Fibroblast of skin of back (primary cell): ENCODE results near the gene APBA2. TPM values are rescaled to one million over a fixed set of nuclear protein-coding genes. Genes with fewer than 3 reads are reported as not detected.
"Not testable (repeated sequence)": the region's sequence is repeated elsewhere in the genome, so short reads cannot be mapped to it uniquely, and the experiment has no call there.

Experiments
- DNase-seq: peaks from one replicate; pipeline ENCODE4 v3.0.0-alpha.2; 2013
- polyA plus RNA-seq, 2 experiments: library from polyadenylated mRNA; unstranded; fragments of 120-200 nt; gene quantifications; one replicate each; pipeline ENCODE4 v1.2.1, GENCODE V29; 2013; ENCODE audit not compliant: insufficient read length in 2 of 2

The APBA2 gene
- 23.7 TPM for polyA plus RNA-seq (2013, experiment 1 of 2; ENCODE audit: insufficient read length)
- polyA plus RNA-seq (2013, experiment 2 of 2; ENCODE audit: insufficient read length), result 17.3 TPM

DNA sequence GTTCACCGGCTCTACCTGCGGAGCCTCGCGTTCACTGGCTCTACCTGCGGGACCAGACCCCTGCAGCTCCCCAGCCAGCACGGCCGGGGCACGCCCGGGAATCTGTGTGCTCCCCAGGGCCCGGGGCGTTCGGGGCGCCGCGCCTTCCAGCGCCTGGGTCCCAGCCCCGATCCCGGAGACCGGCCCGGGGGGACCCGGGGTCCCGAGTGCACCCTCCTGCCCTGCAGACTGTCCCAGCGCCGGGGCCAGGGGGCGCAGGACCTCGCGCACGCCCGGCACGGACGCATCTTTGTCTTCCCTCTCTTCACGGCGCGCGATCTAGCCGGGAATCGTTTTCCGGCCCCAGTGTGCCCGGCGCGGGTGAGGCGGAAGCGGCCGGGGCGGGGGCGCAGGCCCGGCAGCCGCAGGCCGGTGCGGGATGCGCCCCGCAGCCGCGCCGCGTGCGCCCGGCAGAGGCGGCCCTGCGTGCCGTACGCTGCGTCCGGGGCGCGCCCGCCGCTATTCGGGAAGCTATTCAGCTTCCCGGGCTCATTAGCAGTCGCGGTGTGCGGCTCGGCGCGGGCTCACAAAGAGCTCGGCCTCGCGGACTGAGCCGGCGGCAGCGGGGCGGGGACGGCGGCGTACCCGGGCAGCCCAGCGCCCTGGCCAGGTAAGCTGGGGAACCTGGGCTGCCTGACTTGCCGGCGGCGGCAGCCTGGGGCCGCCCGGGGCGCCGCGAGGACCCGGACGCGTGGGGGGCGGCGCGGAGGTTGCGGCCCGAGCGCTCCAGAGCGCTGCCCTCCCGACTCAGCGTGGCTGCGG, at the start of gene APBA2:
TSS of gene APBA2 (plus strand) at position 345 of the 801 bp plus-strand sequence. CDS start 167,911 bp downstream, outside the sequence.
- DNase-seq, result peak; percentile 53

DNA sequence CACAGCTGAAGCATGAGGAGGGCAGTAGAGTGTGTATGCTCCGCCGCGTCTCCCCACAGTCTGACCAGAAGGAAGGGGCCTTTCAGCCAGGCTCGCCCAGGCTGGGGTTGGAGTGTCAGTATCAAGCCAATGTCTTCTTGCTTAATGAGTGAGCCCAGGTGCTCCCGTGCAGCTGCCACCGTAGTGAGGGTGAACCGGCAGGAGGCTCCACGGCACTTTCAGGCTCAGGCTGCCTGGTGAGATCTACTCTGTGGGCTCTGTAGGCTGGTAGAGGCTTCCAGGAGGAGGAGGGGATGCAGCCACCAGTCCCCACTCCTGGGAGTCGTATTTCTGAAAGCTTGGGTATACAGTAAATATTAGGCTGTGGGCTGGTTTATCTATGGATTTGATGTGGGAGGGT, 45.5 kb upstream of the APBA2 start:
- DNase-seq, result not testable (repeated sequence)

DNA sequence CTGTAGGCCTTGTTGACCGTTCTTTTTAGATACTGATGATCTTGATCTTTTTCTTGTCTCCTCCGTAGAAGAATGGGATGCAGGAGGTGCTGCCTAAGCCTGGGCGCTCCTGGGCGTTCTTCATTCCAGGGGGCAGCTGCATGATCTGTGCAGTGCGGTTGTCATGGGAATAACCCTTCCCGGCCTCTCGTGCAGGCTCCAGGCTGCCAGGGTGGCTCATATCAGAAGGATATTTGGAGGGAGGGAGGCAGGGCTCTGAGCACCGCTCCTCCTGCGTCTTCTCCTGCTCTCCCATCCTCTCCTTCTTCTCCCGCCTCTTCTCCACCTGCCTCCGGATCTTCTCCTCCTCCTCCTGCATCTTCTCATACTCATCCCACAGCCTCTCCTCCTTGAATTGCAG, 43.6 kb upstream of the APBA2 start:
- DNase-seq, result not testable (repeated sequence)

DNA sequence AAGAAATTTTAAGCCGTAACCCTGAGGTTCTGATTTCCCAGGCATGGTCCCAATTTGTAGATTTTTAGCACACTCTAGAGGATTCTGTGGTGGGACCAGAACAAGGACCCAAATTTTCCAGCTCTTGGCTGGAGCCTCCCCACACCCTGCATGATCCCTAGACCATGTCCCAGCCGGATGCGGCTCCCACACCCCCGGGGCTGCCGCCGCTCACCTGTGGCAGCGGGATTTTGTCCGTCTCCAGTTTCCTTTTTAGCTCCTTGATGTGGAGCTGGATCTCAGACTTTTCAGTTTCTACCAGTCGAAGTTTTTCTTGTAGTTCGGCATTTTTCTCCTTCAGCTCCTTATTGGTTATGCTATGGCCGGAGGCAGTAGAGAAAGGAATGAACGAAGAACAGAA, 42.3 kb upstream of the APBA2 start:
- DNase-seq, result not testable (repeated sequence)

DNA sequence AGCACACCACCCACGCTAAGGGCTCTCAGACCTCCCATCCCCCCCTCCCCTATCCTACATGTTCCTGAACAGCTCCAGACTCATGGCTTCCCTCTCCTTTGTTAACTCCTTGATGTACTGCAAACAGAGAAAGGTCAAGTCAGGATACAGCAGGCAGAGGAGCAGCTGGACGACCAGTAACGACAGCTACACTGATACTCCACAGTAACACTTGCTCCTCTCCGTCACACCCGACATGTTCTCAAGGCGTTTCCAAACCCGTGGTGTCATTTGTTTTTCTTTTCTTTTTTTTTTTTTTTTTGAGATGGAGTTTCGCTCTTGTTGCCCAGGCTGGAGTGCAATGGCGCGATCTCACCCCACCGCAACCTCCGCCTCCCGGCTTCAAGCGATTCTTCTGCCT, 41.6 kb upstream of the APBA2 start:
- not testable (repeated sequence) for DNase-seq

DNA sequence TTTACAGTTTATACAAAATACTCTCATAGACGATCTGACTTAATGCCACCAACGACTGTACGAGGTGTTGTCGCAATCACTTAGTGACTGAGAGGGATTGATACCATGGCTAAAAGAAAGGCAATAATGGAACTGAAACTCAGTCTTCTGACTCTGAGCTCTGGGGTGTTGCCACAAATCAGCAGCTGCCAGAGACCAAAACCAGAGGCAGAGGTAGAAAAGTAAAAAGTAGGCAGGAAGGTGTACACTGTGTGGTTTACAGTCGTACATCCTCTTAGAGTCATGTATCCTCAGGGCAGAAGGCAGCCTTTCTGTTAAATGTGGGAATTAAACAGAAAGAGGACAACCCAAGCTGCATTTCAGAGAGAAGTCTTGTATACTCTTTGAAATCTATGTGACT, 38.5 kb upstream of the APBA2 start:
- DNase-seq, result not testable (repeated sequence)

DNA sequence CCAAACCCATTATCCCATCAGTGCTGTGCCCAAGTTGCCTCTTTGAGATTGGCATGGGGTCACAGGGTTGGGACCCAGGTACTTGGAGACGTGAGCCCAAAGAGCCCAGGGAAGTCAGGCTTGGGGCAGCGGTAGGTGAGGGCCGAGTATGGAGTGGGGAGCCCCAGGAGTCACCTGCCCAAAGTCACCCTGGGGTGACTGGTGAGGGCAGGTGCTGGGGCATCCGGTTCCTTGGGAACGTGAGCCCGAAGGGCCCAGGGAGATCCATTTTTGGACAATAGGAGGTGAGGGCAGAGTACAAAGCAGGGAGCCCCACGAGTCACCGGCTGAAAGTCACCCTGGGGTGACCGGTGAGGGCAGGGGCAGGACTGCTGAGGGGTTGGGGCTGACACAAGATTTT, 37.8 kb upstream of the APBA2 start:
- not testable (repeated sequence) for DNase-seq

DNA sequence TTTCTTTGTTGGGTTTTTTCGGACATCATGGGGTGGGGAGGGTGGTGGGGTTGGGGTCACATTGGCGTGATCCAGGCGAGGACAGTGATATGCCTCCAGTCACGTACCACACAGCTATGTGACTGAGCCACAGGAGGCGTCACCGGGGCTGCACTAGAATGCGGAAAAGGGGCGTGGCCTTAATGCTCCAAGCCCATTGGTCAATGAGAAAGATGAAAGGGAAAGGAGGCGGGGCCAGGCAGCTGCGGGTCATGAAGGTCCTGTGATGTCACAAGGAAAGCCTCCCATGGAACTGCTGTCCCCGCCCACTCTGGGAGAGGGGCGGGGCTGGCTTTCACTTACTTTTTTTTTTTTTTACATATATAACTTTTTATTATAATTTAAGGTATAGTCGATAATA, 37.3 kb upstream of the APBA2 start, which contains the start of gene GOLGA6L7:
TSS of gene GOLGA6L7 (minus strand) at position 124 of the 400 bp plus-strand sequence. CDS start at position 29, 95 bp downstream.
- not testable (repeated sequence) for DNase-seq

DNA sequence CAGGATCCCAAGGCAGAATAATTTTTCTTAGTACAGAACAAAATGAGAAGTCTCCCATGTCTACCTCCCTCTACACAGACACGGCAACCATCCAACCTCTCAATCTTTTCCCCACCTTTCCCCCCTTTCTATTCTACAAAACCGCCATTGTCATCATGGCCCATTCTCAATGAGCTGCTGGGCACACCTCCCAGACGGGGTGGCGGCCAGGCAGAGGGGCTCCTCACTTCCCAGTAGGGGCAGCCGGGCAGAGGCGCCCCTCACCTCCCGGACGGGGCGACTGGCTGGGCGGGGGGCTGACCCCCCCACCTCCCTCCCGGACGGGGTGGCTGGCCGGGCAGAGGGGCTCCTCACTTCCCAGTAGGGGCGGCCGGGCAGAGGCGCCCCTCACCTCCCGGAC, 36.5 kb upstream of the APBA2 start:
- not testable (repeated sequence) for DNase-seq

DNA sequence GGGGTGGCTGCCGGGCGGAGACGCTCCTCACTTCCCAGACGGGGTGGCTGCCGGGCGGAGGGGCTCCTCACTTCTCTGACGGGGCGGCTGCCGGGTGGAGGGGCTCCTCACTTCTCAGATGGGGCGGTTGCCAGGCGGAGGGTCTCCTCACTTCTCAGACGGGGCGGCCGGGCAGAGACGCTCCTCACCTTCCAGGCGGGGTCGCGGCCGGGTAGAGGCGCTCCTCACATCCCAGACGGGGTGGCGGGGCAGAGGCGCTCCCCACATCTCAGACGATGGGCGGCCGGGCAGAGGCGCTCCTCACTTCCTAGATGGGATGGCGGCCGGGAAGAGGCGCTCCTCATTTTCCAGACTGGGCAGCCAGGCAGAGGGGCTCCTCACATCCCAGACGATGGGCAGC, 36.0 kb upstream of the APBA2 start:
- DNase-seq, result not testable (repeated sequence)

DNA sequence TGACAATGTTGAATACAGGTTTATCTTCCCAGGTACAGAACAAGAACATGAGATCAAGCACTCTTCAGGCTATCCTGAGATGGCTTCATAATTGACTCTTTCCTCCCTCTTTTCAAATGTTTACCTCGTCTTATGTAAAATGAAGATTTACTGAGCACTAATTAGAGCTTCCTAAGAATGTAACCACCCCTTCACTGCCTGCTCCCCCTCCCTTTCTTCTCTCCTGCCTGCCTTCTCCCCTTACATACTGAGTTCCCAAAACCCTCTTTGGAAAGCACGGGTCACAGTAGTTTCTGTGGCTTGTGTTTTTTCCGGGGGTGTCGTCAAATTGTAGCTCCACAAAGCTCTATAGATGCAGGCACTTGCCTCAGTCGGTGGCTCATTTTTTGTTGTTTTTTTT, 32.1 kb upstream of the APBA2 start:
- not testable (repeated sequence) for DNase-seq

DNA sequence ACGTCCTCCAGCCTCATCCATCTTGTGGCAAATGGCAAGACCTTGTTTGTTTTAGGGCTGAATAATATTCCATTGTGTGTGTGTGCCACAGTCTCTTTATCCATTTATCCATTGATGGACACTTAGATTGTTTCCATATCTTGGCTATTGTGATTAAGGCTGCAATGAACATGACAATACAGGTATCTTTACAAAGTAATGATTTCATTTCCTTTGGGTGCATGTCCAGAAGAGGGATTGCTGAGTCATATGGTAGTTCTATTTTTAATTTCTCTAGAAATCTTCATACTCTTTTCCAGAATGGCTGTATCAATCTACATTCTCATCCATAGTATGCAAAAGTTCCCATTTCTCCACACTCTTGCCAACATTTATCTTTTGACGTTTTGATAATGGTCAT, 31.2 kb upstream of the APBA2 start:
- DNase-seq, result not testable (repeated sequence)

DNA sequence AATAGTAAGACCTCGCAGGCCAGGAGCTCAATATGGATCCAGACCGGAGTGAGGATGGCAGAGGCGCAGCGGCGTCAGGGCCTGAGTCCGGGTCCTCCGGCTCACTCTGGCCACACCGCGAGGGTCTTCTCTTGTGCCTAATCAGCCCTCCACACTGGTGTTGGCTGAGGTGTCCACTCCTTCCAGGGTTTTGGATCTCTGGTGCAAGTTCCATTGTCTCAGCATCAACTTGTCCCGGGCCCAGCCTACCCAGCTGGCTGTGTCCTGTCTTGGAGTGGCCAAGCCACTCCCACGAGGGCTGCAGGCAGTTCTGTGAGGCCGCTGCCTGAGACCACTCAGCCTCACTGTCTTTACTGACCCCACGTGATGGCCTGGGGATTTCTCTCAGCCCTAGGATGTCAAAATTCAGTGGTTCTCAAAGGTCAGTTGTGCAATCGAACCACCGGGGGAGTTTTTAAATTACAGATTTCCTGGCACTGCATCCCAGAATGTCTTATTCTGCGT, 24.7 kb upstream of the APBA2 start:
- no peak for DNase-seq

DNA sequence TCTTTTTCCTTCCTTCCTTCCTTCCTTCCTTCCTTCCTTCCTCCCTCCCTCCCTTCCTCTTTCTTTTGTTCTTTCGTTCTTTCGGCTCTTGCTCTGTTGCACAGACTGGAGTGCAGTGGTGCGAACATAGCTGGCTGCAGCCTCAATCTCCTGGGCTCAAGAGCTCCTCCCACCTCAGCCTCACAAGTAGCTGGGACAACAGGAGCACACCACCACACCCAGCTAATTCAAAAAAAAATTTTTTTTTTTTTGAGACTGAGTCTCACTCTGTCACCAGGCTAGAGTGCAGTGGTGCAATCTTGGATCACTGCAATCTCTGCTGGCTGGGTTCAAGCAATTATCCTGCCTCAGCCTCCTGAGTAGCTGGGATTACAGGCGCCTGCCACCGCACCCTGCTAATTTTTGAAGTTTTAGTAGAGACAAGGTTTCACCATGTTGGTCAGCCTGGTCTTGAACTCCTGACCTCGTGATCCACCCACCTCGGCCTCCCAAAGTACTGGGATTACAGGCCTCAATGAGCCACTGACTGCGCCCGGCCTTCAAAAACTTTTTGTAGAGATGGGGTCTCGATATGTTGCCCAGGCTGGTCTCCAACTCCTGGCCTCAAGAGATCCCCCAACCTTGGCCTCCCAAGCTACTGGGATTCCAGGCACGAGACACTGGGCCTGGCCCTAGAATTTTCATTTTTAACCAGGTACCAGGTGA, 24.0 kb upstream of the APBA2 start:
- DNase-seq, result not testable (repeated sequence)

DNA sequence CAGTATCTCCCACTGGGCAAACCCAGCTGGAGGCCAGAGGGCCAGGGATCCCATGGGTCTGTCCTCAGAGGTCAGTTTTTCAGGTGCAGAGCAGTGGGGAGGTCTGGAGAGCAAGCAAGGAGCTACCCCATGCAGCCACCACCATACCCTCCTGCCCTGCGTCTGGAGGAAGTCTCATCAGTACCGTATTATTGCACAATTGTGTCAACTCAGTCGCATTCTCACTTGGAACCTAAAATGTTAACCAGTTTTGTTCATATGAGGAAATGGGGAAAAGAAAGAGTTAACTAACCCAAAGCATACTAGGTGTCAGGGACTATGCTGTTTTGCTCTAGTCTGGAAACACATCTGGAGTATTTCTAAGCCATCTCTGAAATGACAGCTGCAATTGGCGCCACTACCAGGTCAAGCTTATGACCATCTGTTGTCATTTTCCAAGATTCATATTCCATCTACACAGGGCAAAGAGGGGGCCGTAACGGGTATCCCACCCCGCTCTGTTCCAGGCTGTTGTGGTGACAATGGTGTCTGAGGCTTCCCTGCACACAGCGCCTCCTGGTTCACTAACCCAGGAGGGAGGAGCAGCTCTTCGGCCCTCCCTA, 16.9 kb upstream of the APBA2 start:
- DNase-seq, result no peak

DNA sequence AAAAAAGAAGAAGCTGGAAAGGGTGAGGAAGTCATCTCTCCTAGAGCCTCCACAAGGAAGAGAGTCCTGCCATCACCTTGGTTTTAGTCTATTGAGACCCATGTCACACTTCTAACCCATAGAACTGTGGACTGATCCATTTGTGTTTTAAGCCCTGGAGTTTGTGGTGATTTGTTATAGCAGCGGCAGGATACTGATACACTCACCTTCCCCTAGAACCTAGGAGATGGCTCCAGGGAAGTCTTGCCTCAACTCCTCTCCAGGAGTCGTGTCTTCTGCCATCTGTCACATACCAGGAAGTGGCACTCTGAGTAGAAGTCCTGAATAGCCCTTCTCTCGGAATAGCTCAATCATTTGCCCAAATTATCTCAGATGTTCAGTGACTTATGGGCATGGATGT, 14.6 kb upstream of the APBA2 start:
- no peak for DNase-seq

DNA sequence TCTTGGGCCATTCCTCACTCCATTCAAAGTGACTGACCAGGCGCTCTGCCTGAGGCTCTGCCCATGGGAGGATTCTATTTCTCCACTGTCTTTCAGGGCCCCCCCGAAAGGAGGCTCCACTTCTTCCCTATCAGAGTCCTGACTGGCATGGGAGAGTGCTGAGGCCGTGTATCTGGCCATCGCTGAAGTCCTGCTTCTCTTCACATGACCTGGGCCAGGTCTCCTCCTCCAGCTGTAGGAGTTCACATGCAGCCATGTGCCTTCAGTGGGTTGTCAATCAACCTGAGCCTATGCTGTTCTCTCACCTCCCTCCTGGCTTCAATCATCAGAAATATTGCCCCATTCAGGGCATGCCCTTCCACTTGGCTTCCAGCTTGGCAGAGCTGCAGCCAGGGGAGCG, 12.8 kb upstream of the APBA2 start:
- DNase-seq, result no peak

DNA sequence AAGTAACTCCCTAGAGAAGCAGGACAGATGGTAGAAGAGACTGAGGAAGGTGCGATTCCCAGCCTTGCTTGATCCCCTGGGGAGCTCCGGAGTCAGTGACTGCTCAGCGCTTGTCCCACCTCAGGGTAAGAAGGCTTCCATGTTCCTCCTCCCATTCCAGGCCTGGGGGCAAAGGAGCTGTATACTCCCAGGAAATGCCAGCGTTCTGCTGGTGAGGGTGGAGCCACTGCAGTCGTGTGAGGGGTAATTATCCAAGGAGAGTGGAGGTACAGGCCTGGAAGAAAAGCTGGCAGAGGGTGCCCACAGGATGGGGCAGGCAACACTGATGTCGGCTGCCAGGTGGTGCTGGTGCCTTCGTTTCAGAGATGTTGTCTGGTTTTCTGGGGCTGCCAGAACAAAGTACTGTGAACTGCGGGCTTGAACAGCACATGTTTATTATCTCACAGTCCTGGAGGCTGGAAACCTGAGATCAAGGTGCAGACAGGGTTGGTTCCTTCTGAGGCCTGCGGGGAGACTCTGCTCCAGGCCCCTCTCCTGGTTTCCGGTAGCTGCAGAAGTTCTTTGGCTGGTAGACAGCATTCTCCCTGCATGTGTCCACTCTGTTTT, 12.1 kb upstream of the APBA2 start:
- no peak for DNase-seq

DNA sequence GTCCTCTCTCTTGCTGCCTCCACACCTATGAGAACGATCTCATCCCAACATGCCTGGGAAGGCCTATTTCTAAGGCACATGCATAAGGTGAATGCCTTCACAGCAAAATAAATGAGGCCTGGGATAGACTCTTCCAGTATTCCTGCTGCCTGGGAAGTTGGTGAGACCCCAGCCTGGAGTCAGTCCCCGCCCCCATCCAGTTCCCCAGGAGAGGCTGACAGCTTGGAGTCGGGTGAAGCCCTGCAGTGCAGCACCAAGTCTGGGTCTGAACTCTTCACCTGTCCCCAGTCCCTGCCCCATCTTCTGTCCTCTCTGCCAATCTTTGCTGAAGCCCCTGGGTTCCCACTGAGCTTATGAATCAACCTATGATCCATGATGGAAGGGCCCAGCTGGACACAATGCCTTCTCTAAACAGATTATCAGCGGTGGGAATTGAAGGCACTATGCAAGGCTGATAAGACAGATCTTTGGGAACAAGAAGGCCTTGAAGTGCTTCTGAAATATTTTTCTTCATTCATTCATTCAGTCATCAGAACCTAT, 10.2 kb upstream of the APBA2 start:
- no peak for DNase-seq

DNA sequence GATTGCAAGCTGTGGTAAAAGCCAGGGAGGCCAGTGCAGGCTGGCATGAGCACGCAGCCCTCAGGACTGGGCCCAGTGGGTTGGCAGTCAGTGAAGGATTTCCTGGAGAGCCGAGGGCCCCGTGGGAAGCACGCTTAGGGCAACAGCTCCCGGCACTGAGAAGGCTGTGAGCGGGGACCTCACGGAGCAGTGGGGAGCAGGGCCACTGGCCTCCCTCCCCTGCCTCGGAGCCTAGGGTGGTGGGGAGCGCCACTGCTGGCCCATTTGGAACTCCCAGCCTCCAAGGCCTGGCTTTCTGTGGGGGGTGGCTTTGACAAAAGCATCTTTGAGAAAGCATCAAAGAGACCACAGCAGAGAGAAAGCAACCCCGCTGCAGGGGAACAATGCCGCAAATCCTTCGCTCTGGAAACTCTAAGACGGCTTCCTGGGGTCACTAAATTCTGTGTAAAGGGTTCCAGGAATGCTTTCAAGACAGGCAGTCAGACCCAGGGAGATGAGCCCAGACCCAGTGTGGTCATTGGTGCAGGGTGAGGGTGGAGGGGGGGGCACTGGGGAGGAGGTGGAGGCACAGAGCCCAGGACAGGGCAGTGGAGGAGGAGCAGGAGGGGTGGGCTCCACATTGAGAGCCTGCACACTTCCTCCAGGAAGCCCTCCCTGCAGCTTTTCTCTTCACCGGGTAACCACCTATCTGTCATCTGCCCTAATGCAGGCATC, 9.5 kb upstream of the APBA2 start:
- DNase-seq, result no peak

DNA sequence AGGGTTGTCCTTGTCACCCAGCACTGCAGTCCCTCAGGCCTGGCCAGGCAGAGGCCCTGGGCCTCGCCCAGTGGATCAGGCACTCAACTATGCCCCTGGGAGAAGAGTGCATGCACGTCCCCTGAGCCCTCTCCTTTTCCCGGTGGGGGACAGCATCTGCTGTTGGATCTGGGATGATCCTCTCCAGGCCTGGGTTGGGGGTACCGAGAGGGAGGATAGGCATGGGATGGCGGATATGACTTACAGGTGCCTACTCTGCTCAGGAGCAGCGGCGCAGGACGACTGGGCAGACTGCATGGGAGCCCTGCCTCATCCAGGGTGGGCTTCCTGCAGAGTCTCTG, 9.0 kb upstream of the APBA2 start:
- no peak for DNase-seq

DNA sequence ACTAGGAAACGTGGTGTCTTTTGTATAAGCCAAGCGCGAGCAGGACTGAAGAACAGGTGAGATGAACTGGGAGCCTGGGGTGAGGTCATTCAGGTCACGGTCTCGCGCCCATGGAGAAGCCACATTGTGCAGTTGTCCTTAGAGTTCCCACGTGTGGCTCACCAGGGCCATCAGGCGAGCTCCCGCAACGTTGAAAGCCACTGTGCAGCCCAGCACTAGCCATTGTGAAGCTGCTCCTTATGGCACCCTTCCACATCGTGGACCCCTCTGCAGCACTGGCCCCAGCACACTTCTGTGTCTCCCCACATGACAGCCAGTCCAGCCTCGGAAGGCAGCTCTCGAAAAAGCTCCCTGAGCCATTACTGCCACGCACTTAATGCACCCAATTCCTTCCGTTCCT, 7.6 kb upstream of the APBA2 start:
- no peak for DNase-seq
